ENCODE results near the gene RNF41.

RNF41 gene

DNA sequence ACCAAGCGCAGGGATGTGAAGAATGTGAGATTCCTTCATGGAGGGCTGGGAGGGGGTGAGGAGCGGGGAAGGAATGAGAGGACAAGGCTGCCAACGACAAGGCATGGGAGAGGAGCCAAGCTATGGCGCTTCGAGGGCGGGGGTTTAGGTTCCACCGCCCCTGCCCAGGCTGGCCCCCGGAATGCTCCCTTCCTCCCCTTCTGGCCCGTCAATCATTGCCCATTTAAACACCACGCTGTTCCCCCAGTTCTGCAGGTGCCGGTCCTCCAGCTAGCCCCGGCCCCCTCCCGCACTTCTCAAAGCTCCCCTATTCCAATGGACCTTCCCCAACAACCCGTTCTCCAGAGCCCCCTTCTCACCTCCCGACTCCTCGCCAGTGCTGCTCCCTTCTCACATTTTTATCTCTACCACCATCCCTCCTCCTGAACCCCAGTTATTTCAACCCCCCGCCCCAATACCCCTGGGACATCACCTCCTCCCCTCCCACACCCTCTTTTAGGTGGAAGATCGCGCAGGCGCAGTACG, 428 bp downstream of the RNF41 start:
- Histone ChIP-seq H3K4me3 (ENCODE audit: low read length) (peak overlapping the region; percentile 98), H3K9ac (ENCODE audit: low read length) (peak overlapping the region; percentile 99), H3K9me3 (ENCODE audit: control insufficient read depth, low read length) (no peaks in the 10 kb centered on the region), H3K27me3 (ENCODE audit: control insufficient read depth, insufficient read depth, low read length) (no peaks in the 10 kb centered on the region), H3K36me3 (ENCODE audit: control insufficient read depth, insufficient read depth, low read length) (no peaks in the 10 kb centered on the region), H3K4me1 (ENCODE audit: control insufficient read depth, insufficient read depth, low read length) (peaks cover 22% of the 10 kb centered on the region)

DNA sequence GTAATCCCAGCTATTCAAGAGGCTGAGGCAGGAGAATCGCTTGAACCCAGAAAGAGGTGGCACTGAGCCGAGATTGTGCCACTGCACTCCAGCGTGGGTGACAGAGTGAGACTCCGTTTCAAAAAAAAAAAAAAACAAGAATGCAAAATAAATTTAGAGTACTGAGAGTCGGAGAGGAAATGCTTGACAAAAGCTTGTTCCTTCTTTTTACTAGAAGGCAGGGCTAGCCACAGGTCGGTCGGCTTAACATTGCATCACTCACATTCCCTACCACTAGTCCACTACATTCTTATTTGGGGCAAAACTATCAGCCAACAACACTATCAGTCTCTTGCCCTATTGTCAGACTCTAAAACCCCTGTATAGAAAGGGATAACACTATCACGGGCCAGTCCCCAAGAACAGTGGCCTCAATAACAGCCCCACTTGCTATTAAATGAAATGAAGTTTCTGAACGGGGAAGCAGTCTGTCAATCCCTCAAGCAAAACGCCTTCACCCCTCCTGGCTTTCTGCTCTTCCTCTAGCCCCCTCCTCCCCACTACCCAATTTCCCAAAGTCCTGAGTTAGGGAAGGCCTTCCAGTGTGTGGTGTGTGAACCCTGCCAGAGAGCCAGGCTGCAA, 1.0 kb downstream of the RNF41 start:
- Histone ChIP-seq H3K4me3 (ENCODE audit: low read length) (peak overlapping the region; percentile 98), H3K27me3 (ENCODE audit: control insufficient read depth, insufficient read depth, low read length) (no peaks in the 10 kb centered on the region), H3K4me1 (ENCODE audit: control insufficient read depth, insufficient read depth, low read length) (peaks cover 22% of the 10 kb centered on the region), H3K9me3 (ENCODE audit: control insufficient read depth, low read length) (no peaks in the 10 kb centered on the region), H3K36me3 (ENCODE audit: control insufficient read depth, insufficient read depth, low read length) (no peaks in the 10 kb centered on the region), H3K9ac (ENCODE audit: low read length) (peak overlapping the region; percentile 99)

DNA sequence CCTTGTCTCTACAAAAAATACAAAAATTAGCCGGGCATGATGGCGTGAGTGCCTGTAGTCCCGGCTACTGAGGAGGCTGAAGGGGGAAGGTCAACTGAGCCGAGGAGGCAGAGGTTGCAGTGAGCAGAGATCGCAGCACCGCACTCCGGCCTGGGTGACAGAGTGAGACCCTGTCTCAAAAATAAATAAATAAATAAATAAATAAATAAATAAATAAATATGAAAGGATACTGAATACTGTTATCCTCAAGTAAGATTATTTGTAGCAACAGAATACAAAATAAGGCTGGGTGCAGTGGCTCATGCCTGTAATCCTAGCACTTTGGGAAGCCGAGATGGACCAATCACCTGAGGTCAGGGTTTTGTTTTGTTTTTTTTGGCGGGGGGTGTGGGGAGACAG, 1.9 kb downstream of the RNF41 start:
- Histone ChIP-seq H3K4me1 (ENCODE audit: control insufficient read depth, insufficient read depth, low read length) (peaks cover 16% of the 10 kb centered on the region), H3K4me3 (ENCODE audit: low read length) (no peak overlapping the region), H3K27me3 (ENCODE audit: control insufficient read depth, insufficient read depth, low read length) (no peaks in the 10 kb centered on the region), H3K9ac (ENCODE audit: low read length) (no peak overlapping the region), H3K9me3 (ENCODE audit: control insufficient read depth, low read length) (no peaks in the 10 kb centered on the region), H3K36me3 (ENCODE audit: control insufficient read depth, insufficient read depth, low read length) (no peaks in the 10 kb centered on the region)

DNA sequence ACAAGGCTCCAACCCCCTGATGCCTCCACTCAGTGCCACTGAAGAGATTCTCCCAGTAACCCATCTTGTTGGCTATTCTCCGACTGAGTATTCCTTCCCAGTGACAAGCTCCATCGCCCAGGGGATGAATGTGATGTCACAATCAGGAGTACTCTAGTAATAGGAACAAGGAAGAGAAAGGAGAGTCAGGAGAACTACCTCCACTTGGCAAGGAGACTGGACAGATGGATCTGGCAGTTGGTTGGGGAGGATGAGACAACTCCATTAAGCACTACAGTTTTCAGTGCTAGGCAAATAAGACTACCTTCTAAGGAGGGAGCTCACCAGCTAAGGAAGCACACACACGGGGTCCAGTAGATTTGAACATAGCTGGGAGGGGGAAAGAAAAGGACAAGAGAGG, 5.3 kb downstream of the RNF41 start:
- Histone ChIP-seq H3K4me1 (ENCODE audit: control insufficient read depth, insufficient read depth, low read length) (peaks cover 5% of the 10 kb centered on the region), H3K36me3 (ENCODE audit: control insufficient read depth, insufficient read depth, low read length) (no peaks in the 10 kb centered on the region), H3K4me3 (ENCODE audit: low read length) (no peak overlapping the region), H3K9me3 (ENCODE audit: control insufficient read depth, low read length) (no peaks in the 10 kb centered on the region), H3K27me3 (ENCODE audit: control insufficient read depth, insufficient read depth, low read length) (no peaks in the 10 kb centered on the region), H3K9ac (ENCODE audit: low read length) (no peak overlapping the region)

DNA sequence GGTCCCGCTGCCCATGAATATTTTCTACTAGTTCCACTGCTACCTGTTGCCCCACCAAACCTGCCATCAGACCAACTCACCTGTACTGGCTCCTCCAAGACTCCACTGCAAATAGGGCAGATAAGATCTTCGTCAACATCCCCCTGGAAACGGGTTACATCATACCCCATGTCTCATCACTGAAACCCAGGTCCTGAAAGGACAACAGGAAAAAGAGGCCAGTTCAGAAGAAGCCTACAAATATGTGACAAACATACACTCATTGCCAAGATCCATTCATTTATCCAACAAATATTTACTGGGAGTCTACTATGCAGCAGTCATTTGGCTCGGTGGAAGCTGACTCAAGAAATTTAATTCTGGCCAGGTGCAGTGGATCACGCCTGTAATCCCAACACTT, 7.8 kb downstream of the RNF41 start:
- Histone ChIP-seq H3K9ac (ENCODE audit: low read length) (no peak overlapping the region), H3K36me3 (ENCODE audit: control insufficient read depth, insufficient read depth, low read length) (peaks cover 7% of the 10 kb centered on the region), H3K4me1 (ENCODE audit: control insufficient read depth, insufficient read depth, low read length) (no peaks in the 10 kb centered on the region), H3K4me3 (ENCODE audit: low read length) (no peak overlapping the region), H3K9me3 (ENCODE audit: control insufficient read depth, low read length) (no peaks in the 10 kb centered on the region), H3K27me3 (ENCODE audit: control insufficient read depth, insufficient read depth, low read length) (no peaks in the 10 kb centered on the region)

DNA sequence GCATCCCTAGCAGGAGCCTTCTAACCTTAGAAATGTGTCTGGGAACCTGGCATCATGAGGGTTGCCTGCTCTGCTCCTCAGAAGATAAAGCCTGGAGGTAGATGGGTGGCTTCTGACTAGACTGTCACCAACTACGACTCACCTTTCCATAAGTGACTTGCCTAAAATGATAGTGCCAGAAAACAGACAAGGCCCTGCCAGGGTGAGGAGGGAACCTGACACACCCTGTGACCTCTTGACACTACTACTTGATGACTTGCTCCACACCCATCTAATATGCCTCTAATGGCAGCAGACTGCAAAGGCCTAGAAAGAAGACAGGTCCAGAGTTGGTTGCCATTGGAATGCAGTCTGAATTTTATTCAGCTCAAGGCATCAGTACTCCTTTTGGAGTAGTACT, 9.4 kb downstream of the RNF41 start:
- peaks cover 7% of the 10 kb centered on the region for H3K36me3 ChIP-seq (ENCODE audit: control insufficient read depth, insufficient read depth, low read length)
- no peak overlapping the region for H3K4me3 ChIP-seq (ENCODE audit: low read length)
- no peak overlapping the region for H3K9ac ChIP-seq (ENCODE audit: low read length)
- H3K27me3 ChIP-seq (ENCODE audit: control insufficient read depth, insufficient read depth, low read length), result no peaks in the 10 kb centered on the region
- no peaks in the 10 kb centered on the region for H3K4me1 ChIP-seq (ENCODE audit: control insufficient read depth, insufficient read depth, low read length)
- no peaks in the 10 kb centered on the region for H3K9me3 ChIP-seq (ENCODE audit: control insufficient read depth, low read length)

DNA sequence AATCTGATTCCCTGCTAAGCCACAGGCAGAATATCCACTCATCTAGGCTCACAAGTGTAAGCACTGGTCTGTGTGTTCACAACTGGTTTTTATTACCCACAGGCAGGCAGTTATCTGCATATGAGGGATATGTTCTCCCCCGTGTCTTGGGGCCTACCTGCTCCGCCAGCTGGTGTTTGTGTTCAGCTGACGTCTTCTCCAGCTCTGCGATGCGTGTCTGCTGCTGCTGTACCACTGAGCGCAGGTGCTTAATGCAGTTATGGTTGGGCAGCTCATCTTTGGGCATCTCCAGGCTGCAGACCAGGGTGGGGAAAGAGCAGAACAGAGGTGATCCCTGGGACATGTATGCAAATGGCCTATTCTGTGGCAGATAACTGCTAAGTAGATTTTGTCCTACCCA, 13.7 kb downstream of the RNF41 start:
- peaks cover 7% of the 10 kb centered on the region for H3K36me3 ChIP-seq (ENCODE audit: control insufficient read depth, insufficient read depth, low read length)
- H3K9ac ChIP-seq (ENCODE audit: low read length), result no peak overlapping the region
- no peaks in the 10 kb centered on the region for H3K9me3 ChIP-seq (ENCODE audit: control insufficient read depth, low read length)
- H3K4me3 ChIP-seq (ENCODE audit: low read length), result no peak overlapping the region
- H3K27me3 ChIP-seq (ENCODE audit: control insufficient read depth, insufficient read depth, low read length), result no peaks in the 10 kb centered on the region
- H3K4me1 ChIP-seq (ENCODE audit: control insufficient read depth, insufficient read depth, low read length), result no peaks in the 10 kb centered on the region

DNA sequence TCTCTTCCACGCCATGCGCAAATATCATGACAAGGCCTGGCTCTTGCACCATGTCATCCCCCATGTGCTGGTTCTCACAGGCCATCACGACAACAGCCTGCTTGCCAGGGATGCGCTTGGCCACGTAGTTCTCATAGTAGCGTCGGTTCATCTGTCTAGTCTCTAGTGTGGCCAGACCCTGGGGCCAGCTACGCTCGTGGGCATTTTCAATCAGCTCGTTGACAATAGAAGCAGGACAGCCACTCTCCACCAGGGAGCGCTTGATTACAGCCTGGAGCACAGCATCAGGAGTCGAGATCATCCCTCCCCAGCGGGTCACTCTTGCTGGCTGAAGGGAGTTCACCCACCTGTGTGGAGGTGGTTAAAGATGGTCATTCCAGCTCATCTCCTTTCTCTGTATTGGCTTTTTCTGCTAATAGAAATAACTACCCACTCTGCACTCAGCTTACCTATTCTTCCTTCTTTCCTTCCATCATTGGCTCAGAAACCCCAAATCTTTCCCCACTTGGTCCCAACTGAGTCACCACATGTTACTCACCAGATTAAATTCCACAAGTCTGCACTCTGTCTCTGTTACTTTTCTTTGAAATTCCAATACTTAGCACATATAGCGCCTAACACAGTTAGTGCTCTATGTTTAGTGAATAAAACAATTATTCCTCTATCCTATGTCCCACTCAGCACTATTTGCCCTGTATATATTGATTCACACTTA, 15.1 kb downstream of the RNF41 start:
- H3K4me3 ChIP-seq (ENCODE audit: low read length), result no peak overlapping the region
- no peaks in the 10 kb centered on the region for H3K27me3 ChIP-seq (ENCODE audit: control insufficient read depth, insufficient read depth, low read length)
- no peaks in the 10 kb centered on the region for H3K4me1 ChIP-seq (ENCODE audit: control insufficient read depth, insufficient read depth, low read length)
- H3K9me3 ChIP-seq (ENCODE audit: control insufficient read depth, low read length), result no peaks in the 10 kb centered on the region
- H3K9ac ChIP-seq (ENCODE audit: low read length), result no peak overlapping the region
- H3K36me3 ChIP-seq (ENCODE audit: control insufficient read depth, insufficient read depth, low read length), result peaks cover 7% of the 10 kb centered on the region

DNA sequence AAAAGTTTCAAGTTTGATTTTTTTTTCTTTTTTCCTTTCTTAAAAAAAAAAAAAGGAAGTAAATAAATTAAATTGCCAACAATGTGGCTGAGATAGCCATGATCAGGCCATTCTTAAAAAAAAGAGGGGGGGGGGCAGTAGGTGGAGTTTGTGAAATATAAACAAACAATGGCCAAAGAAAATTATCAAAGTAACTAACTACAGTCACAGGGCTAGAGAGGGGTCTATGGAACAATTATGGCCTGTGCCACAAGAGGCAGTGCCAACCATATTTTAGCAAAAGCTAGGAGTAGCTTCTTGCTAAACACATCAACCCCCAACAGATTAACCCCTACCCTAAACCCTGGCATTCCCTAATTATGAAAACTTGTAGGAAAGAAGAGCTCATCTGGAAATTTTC, 16.3 kb downstream of the RNF41 start:
- Histone ChIP-seq H3K4me1 (ENCODE audit: control insufficient read depth, insufficient read depth, low read length) (no peaks in the 10 kb centered on the region), H3K4me3 (ENCODE audit: low read length) (no peak overlapping the region), H3K9ac (ENCODE audit: low read length) (no peak overlapping the region), H3K27me3 (ENCODE audit: control insufficient read depth, insufficient read depth, low read length) (no peaks in the 10 kb centered on the region), H3K36me3 (ENCODE audit: control insufficient read depth, insufficient read depth, low read length) (peaks cover 6% of the 10 kb centered on the region), H3K9me3 (ENCODE audit: control insufficient read depth, low read length) (no peaks in the 10 kb centered on the region)

DNA sequence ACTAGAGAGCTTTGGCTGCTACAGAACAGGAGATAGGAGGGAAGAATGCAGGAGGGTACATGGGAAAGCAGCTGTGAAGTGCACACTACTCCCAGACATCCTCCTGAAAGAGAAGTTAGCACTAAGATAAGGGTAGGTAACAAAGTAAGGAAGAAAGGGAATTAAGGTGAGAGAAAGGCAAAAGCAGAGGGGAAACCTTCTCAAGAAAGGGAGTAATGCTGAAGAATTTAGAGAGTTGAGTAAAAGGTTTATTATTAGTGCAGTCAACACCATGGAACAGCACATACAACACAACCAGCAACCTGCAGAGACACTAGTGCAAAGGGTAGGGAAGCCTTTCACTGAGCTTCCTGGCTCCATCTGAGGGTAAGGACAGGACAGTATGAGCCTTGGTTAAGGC, 17.4 kb downstream of the RNF41 start:
- H3K36me3 ChIP-seq (ENCODE audit: control insufficient read depth, insufficient read depth, low read length), result no peaks in the 10 kb centered on the region
- no peak overlapping the region for H3K9ac ChIP-seq (ENCODE audit: low read length)
- H3K4me3 ChIP-seq (ENCODE audit: low read length), result no peak overlapping the region
- no peaks in the 10 kb centered on the region for H3K9me3 ChIP-seq (ENCODE audit: control insufficient read depth, low read length)
- H3K4me1 ChIP-seq (ENCODE audit: control insufficient read depth, insufficient read depth, low read length), result no peaks in the 10 kb centered on the region
- H3K27me3 ChIP-seq (ENCODE audit: control insufficient read depth, insufficient read depth, low read length), result no peaks in the 10 kb centered on the region

DNA sequence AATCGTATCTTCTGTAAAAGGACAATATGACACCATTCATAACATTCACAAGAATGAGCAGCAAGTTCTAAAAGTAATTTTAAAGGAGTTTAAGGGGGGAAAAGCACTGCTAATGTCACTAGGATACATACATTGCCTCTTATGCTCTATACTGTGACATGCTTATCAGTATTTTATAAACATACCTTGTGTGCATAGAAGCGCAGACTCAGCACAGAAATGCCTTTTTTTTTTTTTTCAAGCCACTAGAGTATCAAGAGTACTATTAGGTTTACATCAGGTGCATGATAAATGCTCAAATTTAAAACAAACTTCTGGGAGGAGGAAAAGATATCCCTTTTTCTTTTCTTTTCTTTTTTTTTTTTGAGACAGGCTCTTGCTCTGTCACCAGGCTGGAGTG, 18.9 kb downstream of the RNF41 start:
- no peaks in the 10 kb centered on the region for H3K9me3 ChIP-seq (ENCODE audit: control insufficient read depth, low read length)
- no peaks in the 10 kb centered on the region for H3K36me3 ChIP-seq (ENCODE audit: control insufficient read depth, insufficient read depth, low read length)
- H3K27me3 ChIP-seq (ENCODE audit: control insufficient read depth, insufficient read depth, low read length), result no peaks in the 10 kb centered on the region
- no peak overlapping the region for H3K9ac ChIP-seq (ENCODE audit: low read length)
- no peaks in the 10 kb centered on the region for H3K4me1 ChIP-seq (ENCODE audit: control insufficient read depth, insufficient read depth, low read length)
- H3K4me3 ChIP-seq (ENCODE audit: low read length), result no peak overlapping the region

DNA sequence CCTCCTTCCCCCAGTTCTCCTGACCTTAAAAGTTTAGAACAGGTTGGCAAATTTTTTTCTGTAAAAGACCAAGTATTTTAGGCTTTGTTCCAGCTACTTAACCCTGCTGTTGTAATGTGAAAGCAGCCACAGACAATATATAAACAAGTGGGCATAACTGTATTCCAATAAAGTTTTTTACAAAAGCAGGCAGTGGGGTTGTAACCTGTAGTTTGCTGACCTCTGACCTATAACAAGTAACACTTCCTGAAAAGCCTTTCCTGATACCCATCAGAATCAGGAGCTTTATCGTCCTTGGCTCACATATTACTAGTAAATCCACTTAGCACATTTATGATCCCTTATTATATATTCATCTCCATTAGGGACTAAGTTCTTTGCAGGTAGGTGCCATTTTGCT, 19.4 kb downstream of the RNF41 start:
- Histone ChIP-seq H3K27me3 (ENCODE audit: control insufficient read depth, insufficient read depth, low read length) (no peaks in the 10 kb centered on the region), H3K9ac (ENCODE audit: low read length) (no peak overlapping the region), H3K4me3 (ENCODE audit: low read length) (no peak overlapping the region), H3K4me1 (ENCODE audit: control insufficient read depth, insufficient read depth, low read length) (no peaks in the 10 kb centered on the region), H3K9me3 (ENCODE audit: control insufficient read depth, low read length) (no peaks in the 10 kb centered on the region), H3K36me3 (ENCODE audit: control insufficient read depth, insufficient read depth, low read length) (no peaks in the 10 kb centered on the region)

Data from mucosa of stomach (tissue), 1 donor.